Skeletal muscle cell (primary cell): ENCODE data around the gene TRIM43.
"Not testable (repeated sequence)": the region's sequence is repeated elsewhere in the genome, so short reads cannot be mapped to it uniquely, and the experiment has no call there.

Experiments
- DNase-seq: peaks from one replicate; pipeline ENCODE4 v3.0.0-alpha.2; 2010; ENCODE audit warnings: low read depth
- H3K4me3 ChIP-seq: 2 replicates; pipeline ENCODE4 v1.5.1; 2011; ENCODE audit warnings: low read depth, mild to moderate bottlenecking, control low read depth, low read length, moderate library complexity

Gene TRIM43

GRCh38 chr2:95633626-95634259 is 41.9 kb downstream of the TRIM43 start:
- not testable (repeated sequence) for DNase-seq

GRCh38 chr2:95640515-95641288 is 48.9 kb downstream of the TRIM43 start:
- H3K4me3 ChIP-seq, DNase-seq: not testable (repeated sequence)

More at GRCh38 chr2:95633626-95634259, 41.9 kb downstream of the TRIM43 start:
- not testable (repeated sequence) for H3K4me3 ChIP-seq

- DNase-seq: not testable (repeated sequence)
These were observed 49.4 kb downstream of the TRIM43 start for GRCh38 chr2:95641289-95641575.

GRCh38 chr2:95641787-95642186 is 50.0 kb downstream of the TRIM43 start:
- H3K4me3 ChIP-seq: not testable (repeated sequence)
- DNase-seq: peak; percentile 48

More at GRCh38 chr2:95641289-95641575, 49.4 kb downstream of the TRIM43 start:
- H3K4me3 ChIP-seq: not testable (repeated sequence)

GRCh38 chr2:95642360-95642759 is 50.6 kb downstream of the TRIM43 start:
- not testable (repeated sequence) for H3K4me3 ChIP-seq, DNase-seq

GRCh38 chr2:95642951-95643350 is 51.1 kb downstream of the TRIM43 start:
- DNase-seq, H3K4me3 ChIP-seq: not testable (repeated sequence)

GRCh38 chr2:95645312-95645711 is 53.5 kb downstream of the TRIM43 start:
- H3K4me3 ChIP-seq, DNase-seq: not testable (repeated sequence)

GRCh38 chr2:95646274-95646994 is 54.6 kb downstream of the TRIM43 start:
- not testable (repeated sequence) for DNase-seq, H3K4me3 ChIP-seq

GRCh38 chr2:95648894-95649544 is 57.2 kb downstream of the TRIM43 start:
- DNase-seq, H3K4me3 ChIP-seq: not testable (repeated sequence)
